ENCODE measurements around the gene HACD2.

HACD2 gene

DNA sequence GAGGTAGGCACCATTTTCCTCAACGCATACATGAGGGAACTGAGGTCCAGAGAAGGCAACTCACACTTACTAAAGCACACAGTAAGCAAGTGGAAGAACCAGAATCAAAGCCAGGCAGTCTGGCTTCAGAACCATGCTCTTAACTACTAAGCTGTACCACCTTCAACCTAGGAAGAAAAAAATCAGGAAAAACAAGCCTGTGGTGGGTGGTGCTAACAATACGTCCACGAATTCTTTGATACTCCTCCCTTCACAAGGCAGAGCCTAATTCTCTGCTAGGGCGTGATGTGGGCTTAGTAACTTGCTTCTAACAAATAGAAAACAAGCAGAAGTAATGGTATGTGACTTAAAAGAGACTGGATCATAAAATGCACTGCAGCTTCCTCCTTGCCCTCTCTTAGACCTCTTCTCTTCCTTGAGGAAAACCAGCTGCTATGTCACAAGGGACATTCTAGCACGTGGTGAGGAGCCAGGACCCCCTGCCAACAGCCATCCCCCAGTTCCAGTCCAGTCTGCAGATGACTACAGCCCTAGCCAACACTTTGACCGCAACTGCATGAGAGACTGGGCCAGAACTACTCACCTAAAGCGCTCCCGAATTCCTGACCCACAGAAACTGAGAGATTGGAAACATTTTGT, 36.9 kb downstream of the HACD2 start:
- no peaks in the 10 kb centered on the region for H3K27me3 ChIP-seq (ENCODE audit: control insufficient read depth, insufficient read depth, low read length)
- H3K9ac ChIP-seq, result no peak overlapping the region
- no peaks in the 10 kb centered on the region for H3K4me1 ChIP-seq
- H3K36me3 ChIP-seq (ENCODE audit: control insufficient read depth, insufficient read depth, low read length), result no peaks in the 10 kb centered on the region
- H3K27ac ChIP-seq, result no peak overlapping the region
- H3K4me2 ChIP-seq (ENCODE audit: low read length), result no peak overlapping the region
- TF ChIP-seq, protein P1, sequence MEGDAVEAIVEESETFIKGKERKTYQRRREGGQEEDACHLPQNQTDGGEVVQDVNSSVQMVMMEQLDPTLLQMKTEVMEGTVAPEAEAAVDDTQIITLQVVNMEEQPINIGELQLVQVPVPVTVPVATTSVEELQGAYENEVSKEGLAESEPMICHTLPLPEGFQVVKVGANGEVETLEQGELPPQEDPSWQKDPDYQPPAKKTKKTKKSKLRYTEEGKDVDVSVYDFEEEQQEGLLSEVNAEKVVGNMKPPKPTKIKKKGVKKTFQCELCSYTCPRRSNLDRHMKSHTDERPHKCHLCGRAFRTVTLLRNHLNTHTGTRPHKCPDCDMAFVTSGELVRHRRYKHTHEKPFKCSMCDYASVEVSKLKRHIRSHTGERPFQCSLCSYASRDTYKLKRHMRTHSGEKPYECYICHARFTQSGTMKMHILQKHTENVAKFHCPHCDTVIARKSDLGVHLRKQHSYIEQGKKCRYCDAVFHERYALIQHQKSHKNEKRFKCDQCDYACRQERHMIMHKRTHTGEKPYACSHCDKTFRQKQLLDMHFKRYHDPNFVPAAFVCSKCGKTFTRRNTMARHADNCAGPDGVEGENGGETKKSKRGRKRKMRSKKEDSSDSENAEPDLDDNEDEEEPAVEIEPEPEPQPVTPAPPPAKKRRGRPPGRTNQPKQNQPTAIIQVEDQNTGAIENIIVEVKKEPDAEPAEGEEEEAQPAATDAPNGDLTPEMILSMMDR (IDR thresholded peaks at IDR 0.05), result no peak
- peaks cover 4% of the 10 kb centered on the region for H3K9me3 ChIP-seq (ENCODE audit: control insufficient read depth, low read length)
- H3K4me3 ChIP-seq (ENCODE audit: low read depth, low read length), result no peak overlapping the region
- H2AFZ ChIP-seq, result no peak overlapping the region
- no peaks in the 10 kb centered on the region for H3K79me2 ChIP-seq

DNA sequence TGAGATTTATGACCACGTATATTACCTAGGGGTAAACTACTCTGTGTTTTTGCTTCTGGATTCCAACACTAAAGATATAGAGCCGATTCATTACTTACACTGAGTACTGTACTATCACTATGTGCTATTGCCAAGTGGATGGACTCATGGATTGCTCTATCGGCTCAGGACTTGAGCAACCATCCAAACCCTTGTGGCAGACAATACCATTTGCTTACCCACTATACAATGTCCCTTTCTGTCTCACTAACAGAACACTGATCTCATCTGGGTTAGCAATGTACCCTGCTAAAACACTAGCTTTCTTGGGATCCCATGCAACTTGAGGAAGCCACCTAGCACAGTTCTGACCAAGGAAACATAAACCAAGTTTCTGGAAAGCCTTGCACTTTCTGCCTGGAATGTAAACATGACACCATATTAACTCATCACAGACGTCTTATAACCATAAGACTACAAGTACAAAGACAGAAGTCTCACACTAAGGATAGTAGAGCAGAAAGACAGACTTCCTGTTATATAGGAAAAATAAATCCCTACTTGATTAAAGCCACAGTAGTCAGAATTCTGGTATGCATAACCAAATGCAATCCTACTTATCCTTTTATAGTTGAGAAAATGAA, 38.6 kb downstream of the HACD2 start:
- H2AFZ ChIP-seq, result no peak overlapping the region
- H3K4me3 ChIP-seq (ENCODE audit: low read depth, low read length), result no peak overlapping the region
- H3K4me2 ChIP-seq (ENCODE audit: low read length), result no peak overlapping the region
- no peak overlapping the region for H3K27ac ChIP-seq
- no peaks in the 10 kb centered on the region for H3K79me2 ChIP-seq
- H3K27me3 ChIP-seq (ENCODE audit: control insufficient read depth, insufficient read depth, low read length), result no peaks in the 10 kb centered on the region
- peaks cover 3% of the 10 kb centered on the region for H3K36me3 ChIP-seq (ENCODE audit: control insufficient read depth, insufficient read depth, low read length)
- TF ChIP-seq, protein P1 (IDR thresholded peaks at IDR 0.05), result no peak
- H3K9me3 ChIP-seq (ENCODE audit: control insufficient read depth, low read length), result no peaks in the 10 kb centered on the region
- H3K9ac ChIP-seq, result no peak overlapping the region
- H3K4me1 ChIP-seq, result no peaks in the 10 kb centered on the region

DNA sequence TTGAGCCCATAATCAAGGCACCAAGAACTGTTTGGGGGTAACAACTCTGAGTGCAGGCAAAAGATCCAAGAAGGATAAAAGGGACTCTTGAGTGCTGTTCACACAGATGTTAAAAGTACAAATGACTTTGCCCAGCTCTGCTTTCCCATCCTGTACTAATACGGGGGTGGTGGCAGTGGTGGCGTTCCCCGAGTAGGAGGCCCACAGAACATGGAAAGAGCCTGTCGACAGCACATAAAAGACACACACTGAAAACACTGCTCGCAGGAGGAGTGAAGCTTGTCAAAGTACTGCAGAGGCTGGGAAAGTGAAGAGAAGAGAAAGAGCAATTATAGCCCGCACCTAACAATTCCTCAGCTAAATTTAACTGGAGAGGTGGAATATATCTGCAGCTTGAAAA, 40.9 kb downstream of the HACD2 start:
- TF ChIP-seq, protein P1 (IDR thresholded peaks at IDR 0.05), result no peak
- H3K36me3 ChIP-seq (ENCODE audit: control insufficient read depth, insufficient read depth, low read length), result peaks cover 3% of the 10 kb centered on the region

DNA sequence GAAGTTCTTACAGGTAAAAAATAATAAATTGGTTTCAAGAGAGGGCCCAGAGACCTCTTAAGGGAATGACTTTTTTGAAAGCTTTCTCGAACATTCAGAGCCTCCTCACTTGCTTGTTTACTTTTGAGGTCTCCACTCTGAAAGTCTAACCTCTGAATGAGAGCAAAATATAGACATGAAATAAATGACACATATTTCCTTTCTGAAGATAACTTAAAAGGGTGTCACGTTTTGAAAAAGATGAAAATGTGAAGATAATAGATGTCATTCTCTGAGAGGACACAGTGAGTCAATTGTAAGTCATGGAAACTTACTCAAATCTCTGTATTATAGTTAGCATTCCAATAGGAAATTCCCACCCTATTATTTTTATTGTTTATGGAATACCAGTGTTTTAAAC, 44.6 kb downstream of the HACD2 start:
- no peak overlapping the region for H2AFZ ChIP-seq
- H3K4me2 ChIP-seq (ENCODE audit: low read length), result no peak overlapping the region
- TF ChIP-seq, protein P1 (IDR thresholded peaks at IDR 0.05), result no peak
- H3K9ac ChIP-seq, result no peak overlapping the region
- no peaks in the 10 kb centered on the region for H3K9me3 ChIP-seq (ENCODE audit: control insufficient read depth, low read length)
- H3K36me3 ChIP-seq (ENCODE audit: control insufficient read depth, insufficient read depth, low read length), result peaks cover 3% of the 10 kb centered on the region
- H3K4me3 ChIP-seq (ENCODE audit: low read depth, low read length), result no peak overlapping the region
- H3K79me2 ChIP-seq, result no peaks in the 10 kb centered on the region
- no peaks in the 10 kb centered on the region for H3K27me3 ChIP-seq (ENCODE audit: control insufficient read depth, insufficient read depth, low read length)
- H3K4me1 ChIP-seq, result no peaks in the 10 kb centered on the region
- no peak overlapping the region for H3K27ac ChIP-seq

More for the DNA sequence above, 40.9 kb downstream of the HACD2 start:
- H3K27me3 ChIP-seq (ENCODE audit: control insufficient read depth, insufficient read depth, low read length), result no peaks in the 10 kb centered on the region
- H3K4me1 ChIP-seq, result no peaks in the 10 kb centered on the region
- no peak overlapping the region for H2AFZ ChIP-seq
- no peak overlapping the region for H3K9ac ChIP-seq
- no peak overlapping the region for H3K4me3 ChIP-seq (ENCODE audit: low read depth, low read length)
- no peaks in the 10 kb centered on the region for H3K9me3 ChIP-seq (ENCODE audit: control insufficient read depth, low read length)
- H3K27ac ChIP-seq, result no peak overlapping the region
- H3K4me2 ChIP-seq (ENCODE audit: low read length), result no peak overlapping the region
- H3K79me2 ChIP-seq, result no peaks in the 10 kb centered on the region
